Left ventricle myocardium inferior (tissue), 1 donor: ENCODE data around the gene PCSK6. TPM values are rescaled to one million over a fixed set of nuclear protein-coding genes. Genes with fewer than 3 reads are reported as not detected.
"Not testable (repeated sequence)": the region's sequence is repeated elsewhere in the genome, so short reads cannot be mapped to it uniquely, and the experiment has no call there.

ENCODE experiments used
- DNase-seq: peaks from one replicate; pipeline ENCODE4 v3.0.0-alpha.2; 2020
- H3K27ac ChIP-seq: fragments of 200-600 bp; replicated peaks from 2 replicates; pipeline ENCODE4 v1.8.0; 2021
- H3K27me3 ChIP-seq: fragments of 200-600 bp; 2 replicates; pipeline ENCODE4 v1.8.0; 2021; ENCODE audit warnings: low read depth
- H3K36me3 ChIP-seq: fragments of 200-600 bp; 2 replicates; pipeline ENCODE4 v1.8.0; 2021
- H3K4me1 ChIP-seq: fragments of 200-600 bp; 2 replicates; pipeline ENCODE4 v1.8.0; 2021
- H3K4me3 ChIP-seq: fragments of 200-600 bp; 2 replicates; pipeline ENCODE4 v1.8.0; 2021; ENCODE audit warnings: mild to moderate bottlenecking, moderate library complexity
- H3K9me3 ChIP-seq: fragments of 200-600 bp; replicated peaks from 2 replicates; pipeline ENCODE4 v1.8.0; 2021
- CTCF ChIP-seq: fragments of 200-600 bp; IDR thresholded peaks from 2 replicates; pipeline ENCODE4 v1.8.0; 2021; ENCODE audit warnings: antibody characterized with exemption, mild to moderate bottlenecking, borderline replicate concordance
- intact Hi-C: fragments of 100-400 bp; cut with micrococcal nuclease; formaldehyde crosslinking; loops from one replicate; pipeline ENCODE4 v1.11.0; 2022
- total RNA-seq: library from RNA; stranded (reverse); fragmentation: NEBNext Ultra II Directional; extraction: Animal tissue kit (Norgen Biotek cat#: 25700); gene quantifications from one replicate; pipeline ENCODE4 v1.2.1, GENCODE V29; 2021
- donor health status: DM: no; HTN: yes; CAD: no; lungs with severe emphysema.

The PCSK6 gene
- total RNA-seq, 1 donor from 2014 or later: 28.6 TPM

- no peaks in the 10 kb centered on the region for H3K9me3 ChIP-seq
- H3K4me3 ChIP-seq: no peak overlapping the region
- no peak for DNase-seq
- TF ChIP-seq CTCF: no peak
- peaks cover 6% of the 10 kb centered on the region for H3K4me1 ChIP-seq
- no peaks in the 10 kb centered on the region for H3K27me3 ChIP-seq
- H3K36me3 ChIP-seq: peaks cover 25% of the 10 kb centered on the region
- no peak overlapping the region for H3K27ac ChIP-seq
- intact Hi-C loops: no loop called here
Observed at GRCh38 chr15:101378879-101379278, 110.6 kb downstream of the PCSK6 start.

- no peaks in the 10 kb centered on the region for H3K27me3 ChIP-seq
- H3K4me1 ChIP-seq: peaks cover 6% of the 10 kb centered on the region
- peaks cover 20% of the 10 kb centered on the region for H3K36me3 ChIP-seq
- no peaks in the 10 kb centered on the region for H3K9me3 ChIP-seq
- no peak overlapping the region for H3K4me3 ChIP-seq
- intact Hi-C loops: no loop called here
- TF ChIP-seq CTCF: no peak
- no peak for DNase-seq
- no peak overlapping the region for H3K27ac ChIP-seq
Observed at GRCh38 chr15:101378171-101378755, 111.2 kb downstream of the PCSK6 start.

- Histone ChIP-seq H3K36me3 (peaks cover 18% of the 10 kb centered on the region), H3K27me3 (no peaks in the 10 kb centered on the region), H3K4me3 (no peak overlapping the region), H3K4me1 (peaks cover 17% of the 10 kb centered on the region), H3K27ac (no peak overlapping the region), H3K9me3 (no peaks in the 10 kb centered on the region)
- intact Hi-C loops: no loop called here
- TF ChIP-seq CTCF: no peak
- no peak for DNase-seq
Observed at GRCh38 chr15:101376615-101377395, 112.7 kb downstream of the PCSK6 start.

GRCh38 chr15:101375006-101375405 lies 114.5 kb downstream of the PCSK6 start:
- DNase-seq, H3K27ac ChIP-seq, intact Hi-C loops, H3K36me3 ChIP-seq, H3K27me3 ChIP-seq, H3K4me3 ChIP-seq, H3K9me3 ChIP-seq: not testable (repeated sequence)
- H3K4me1 ChIP-seq: peaks cover 23% of the 10 kb centered on the region

- Histone ChIP-seq H3K4me1 (peaks cover 26% of the 10 kb centered on the region), H3K36me3 (peaks cover 3% of the 10 kb centered on the region), H3K27me3 (no peaks in the 10 kb centered on the region), H3K9me3 (no peaks in the 10 kb centered on the region), H3K4me3 (no peak overlapping the region), H3K27ac (no peak overlapping the region)
- intact Hi-C loops: no loop called here
- DNase-seq: no peak
- TF ChIP-seq CTCF: no peak
Observed at GRCh38 chr15:101374326-101374725, 115.2 kb downstream of the PCSK6 start.

- H3K27ac ChIP-seq: no peak overlapping the region
- no peak for TF ChIP-seq CTCF
- H3K36me3 ChIP-seq: no peaks in the 10 kb centered on the region
- intact Hi-C loops: no loop called here
- no peaks in the 10 kb centered on the region for H3K27me3 ChIP-seq
- no peak for DNase-seq
- H3K4me1 ChIP-seq: peaks cover 30% of the 10 kb centered on the region
- no peak overlapping the region for H3K4me3 ChIP-seq
- H3K9me3 ChIP-seq: no peaks in the 10 kb centered on the region
Observed at GRCh38 chr15:101373577-101373976, 115.9 kb downstream of the PCSK6 start.
